Stimulated activated CD8-positive, alpha-beta memory T cell treated with anti-CD3 and anti-CD28 coated beads, Interleukin-15, amount 100 ng/mL, for 48 hours (primary cell): ENCODE data around the gene PRR7.
A peak's percentile ranks its signal among the peaks of the same experiment; 100 is the strongest.

ENCODE experiments used
- DNase-seq, 2 donors: peaks; one replicate each; pipeline ENCODE4 v3.0.0-alpha.2; 2020; ENCODE audit warnings: low read depth in 2 of 2

The PRR7 gene

DNA sequence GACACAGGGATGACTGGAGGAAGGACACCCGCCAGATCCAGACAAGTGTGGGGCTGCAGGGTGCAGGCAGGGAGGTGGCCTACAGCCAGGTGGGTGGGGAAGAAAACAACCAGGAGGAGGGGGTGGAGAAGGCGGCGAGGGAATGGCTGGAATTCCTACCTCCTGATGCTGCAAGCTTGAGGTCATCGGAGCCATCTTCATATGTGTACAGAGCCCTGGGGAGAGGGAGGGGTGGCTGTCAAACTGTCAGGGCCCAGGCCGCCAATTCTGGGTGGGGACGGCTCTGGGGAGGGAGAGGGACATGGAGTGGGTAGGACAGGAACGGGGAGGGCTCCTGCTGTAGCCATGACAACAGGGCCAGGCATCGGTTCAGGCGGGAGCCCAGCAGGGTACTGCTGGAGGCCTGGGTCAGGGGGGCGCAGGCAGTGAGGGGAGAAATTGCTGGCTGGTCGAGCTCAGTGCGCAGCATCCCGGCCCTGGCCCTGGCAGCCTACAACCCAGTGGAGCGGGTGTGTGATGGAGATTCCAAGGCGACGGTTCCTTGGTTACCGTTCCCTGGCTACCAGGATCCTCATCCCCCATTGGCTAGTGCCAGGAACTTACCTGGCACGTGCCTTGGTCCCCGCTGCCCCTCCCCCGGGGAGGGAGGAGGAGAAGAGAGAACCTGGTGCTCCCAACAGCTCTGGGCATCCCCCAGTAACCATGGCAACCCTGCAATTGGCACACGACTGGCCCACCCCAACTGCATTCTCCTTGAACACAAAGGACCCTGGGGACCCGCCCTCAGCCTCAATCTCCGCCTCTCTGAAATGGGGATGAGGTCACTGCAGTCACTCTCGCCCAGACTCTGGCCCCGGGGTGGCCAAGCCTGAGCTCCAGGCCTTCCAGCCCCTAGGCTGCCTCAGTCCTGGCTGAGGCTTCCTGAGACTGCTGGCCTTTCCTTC lies 22.3 kb downstream of the PRR7 start:
- no peak for DNase-seq

DNA sequence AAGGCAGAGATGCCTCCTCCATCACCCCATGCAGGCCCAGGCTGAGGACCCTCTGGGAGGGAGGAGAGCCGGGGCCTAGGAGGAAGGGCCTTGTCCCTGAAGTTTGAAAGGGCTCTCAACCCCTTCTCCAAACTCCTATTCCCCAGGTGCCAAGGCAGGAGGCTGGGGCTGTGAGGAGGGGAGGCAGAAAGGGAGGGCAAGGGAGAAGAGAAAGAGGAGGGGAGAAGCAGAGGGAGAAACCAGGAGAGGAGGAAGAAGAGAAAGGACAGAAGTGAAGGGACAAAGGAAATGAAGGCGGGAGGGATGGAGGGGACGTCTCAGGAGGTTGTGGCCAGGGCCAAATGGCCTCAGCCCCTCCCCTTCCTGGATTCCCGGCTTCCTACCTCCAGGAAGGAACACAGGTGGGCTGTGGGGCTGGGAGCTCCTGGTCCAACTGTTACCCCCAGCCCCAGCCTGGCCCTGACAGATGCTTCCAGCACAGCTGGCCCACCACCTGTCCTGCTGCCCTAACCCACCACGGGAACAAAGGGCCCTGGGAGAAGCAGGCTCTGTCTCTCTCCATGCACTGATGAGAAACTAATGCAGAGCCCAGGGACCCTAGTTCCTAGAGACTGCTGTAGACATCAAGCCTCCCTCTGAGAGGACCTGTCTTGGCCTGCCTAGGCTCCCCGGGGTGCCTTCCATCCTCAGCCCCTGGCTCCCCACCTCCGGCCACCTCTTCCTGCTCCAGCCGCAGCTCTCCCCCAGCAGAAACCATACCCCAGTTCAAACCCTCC lies 23.3 kb downstream of the PRR7 start:
- DNase-seq, result no peak

DNA sequence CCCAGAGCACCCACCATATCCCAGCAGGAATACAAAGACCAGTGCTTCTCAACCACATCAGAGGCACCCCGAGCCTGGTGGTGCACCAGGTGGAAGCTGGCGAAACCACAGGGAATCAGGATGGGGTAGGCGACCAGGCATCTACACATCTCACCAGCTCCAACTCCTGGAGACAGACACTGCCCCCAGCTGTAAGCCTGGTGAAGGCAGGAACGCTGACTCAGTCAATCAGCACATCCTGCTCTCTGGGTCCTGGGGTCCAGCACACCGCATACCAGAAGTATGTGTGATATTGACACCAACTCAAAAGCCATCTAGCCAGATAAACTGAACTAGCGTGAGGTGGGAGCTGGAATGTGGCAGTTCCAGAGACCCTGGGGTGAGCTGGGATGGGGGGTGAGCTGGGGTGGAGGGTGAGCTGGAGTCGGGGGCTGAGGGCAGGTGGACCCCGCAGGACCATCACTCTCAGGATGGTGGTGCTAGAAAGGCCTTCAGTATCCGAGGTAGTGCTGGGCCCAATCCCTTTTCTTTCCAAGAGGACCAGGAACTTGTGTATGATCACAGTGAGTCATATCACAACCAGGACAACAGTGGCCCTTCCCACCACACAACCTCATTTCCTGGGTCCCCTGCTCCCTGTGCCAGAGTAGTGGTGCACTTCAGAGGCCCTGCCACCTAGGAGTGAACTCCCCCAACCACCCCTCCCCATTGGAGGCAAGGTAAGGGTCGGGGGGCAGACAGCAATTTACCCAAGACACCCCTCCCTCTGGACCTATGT lies 24.3 kb downstream of the PRR7 start:
- DNase-seq, result no peak

DNA sequence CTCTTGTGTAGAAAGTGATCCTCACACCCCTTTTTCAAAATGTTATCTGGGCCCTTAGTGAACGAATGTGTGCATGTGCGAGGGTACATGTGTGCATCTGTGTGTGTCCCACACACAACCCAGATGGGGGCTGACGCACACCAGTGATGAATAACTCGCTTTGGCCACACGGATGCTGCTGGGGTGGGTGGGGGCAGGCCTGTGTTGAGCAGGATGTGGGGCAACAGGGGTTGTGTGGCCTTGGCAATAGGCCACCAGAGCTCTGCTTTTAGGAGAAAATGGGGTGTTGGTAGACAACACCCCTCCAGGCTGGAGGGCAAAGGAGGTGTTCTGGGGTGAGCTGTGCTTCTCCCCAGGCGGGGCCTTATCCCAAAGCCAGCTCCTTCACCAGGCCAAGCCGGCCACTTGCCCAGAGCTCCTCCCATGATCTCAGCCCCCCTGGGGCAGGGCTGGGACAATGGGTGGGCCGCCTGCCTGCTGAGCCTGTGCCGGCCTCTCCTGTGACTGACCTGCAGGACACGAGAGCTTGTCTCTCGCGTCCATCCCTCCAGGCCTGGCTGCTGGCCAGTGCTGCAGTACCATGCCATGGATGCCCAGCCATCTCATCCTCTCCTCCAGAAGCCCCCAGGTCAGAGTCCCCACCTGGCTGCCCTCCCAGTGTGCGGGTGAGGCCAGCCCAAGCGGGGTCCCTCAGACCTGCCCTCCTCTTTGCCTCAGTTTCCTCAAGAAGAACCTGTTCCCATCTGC lies 25.2 kb downstream of the PRR7 start:
- peak; percentile 66 to 68 for DNase-seq

DNA sequence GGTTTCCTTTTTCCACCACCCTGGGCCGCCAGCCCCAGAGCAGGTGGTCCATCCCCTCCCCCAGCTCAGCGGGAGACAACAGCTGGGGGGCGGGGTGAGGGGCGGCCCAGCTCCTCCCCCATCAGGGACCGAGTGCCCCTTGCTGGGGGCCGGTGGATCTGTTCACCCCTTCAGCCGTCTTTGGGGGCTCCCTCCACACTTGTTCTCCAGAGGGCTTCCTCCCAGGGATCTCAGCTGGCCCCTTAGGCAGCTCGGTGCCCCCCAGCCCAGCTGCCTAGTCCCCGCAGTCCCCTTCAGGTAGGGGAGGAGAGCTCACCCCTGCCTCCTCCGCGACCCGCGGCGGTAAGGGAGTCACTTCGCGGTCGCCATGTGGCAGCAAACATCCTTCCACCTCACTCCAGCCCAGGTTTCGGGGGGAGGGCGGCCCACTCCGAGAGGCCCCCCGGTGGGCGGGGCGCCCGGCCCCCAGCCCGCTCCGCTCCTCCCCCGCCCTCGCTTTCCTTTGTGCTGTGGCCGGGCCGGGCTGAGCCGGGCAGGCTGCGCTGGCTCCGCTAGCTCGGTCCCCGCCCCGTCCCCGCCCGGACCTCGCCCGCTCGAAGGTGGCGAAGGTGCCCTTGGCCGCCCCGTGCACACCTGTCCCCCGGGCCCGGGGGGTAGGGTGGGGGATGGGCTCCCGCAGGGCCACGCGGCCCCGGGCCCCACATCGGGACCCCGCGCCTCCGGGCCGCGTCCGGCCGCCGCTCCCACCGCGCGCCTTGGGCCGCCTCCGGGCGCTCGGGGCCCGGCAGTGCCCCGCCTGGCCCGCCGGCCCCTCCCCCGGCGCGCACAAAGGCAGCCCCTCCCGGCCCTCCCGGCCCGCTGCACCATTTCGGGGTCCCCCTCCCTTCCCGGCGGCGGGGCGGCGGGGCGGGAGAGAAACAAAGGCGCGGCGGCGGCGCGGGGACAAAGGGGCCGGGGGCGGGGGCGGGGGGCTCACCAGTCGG lies 26.1 kb downstream of the PRR7 start:
- DNase-seq, result peak; percentile 81 to 82

DNA sequence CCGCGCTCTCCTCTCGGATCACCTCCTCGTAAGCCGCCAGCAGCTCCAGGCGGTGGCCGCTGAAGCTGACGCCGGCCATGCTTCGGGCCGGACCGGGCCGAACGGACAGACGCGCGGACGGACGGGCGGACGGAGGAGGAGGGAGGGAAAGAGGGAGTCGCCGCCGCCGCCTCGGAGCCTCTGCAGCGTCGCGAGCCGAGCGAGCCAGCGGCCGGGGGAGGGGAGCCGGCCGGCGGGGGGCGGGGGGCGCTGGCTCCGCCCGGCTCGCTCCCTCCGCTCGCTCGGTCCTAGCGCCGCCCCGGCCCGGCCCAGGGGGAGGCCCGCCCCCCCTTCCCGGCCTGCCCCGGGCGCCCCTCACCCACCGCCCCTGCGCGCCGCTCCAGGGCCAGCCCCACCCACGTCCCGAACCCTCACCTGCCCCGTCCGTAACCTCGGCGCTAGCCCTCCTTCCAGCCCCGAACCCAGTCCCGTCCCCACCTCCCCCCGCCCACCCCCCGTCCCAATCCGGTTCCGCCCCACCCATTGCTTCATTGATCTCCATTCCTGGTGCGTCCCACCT lies 26.9 kb downstream of the PRR7 start, which contains the start of gene DBN1:
DBN1 (minus strand) TSS at position 192 of the 559 bp plus-strand sequence; CDS start at position 79, 113 bp downstream.
- peak in 1 of 2 donors; percentile 32 for DNase-seq

DNA sequence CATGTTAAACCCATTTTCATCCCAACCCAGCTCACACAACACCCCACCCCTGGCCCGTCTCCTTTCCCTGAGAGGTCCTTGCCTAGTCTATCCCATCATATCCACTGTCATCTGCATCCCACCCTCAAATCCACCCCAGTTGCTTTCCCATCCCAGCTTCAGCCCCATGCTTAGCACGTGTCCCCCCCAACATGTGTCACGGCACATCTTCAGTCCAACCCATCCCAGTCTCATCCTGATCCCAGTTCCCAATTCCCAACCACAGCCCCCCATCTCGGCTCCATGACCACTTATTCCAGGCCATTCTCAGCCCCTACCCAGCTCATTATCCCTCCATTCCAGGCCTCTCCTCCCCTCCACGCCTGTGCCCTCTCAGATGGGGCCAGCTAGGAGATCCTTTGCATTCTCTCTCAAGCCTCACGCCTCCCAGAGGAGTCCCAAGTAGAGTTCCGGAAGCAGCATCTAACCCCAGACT lies 27.4 kb downstream of the PRR7 start:
- DNase-seq, result no peak

DNA sequence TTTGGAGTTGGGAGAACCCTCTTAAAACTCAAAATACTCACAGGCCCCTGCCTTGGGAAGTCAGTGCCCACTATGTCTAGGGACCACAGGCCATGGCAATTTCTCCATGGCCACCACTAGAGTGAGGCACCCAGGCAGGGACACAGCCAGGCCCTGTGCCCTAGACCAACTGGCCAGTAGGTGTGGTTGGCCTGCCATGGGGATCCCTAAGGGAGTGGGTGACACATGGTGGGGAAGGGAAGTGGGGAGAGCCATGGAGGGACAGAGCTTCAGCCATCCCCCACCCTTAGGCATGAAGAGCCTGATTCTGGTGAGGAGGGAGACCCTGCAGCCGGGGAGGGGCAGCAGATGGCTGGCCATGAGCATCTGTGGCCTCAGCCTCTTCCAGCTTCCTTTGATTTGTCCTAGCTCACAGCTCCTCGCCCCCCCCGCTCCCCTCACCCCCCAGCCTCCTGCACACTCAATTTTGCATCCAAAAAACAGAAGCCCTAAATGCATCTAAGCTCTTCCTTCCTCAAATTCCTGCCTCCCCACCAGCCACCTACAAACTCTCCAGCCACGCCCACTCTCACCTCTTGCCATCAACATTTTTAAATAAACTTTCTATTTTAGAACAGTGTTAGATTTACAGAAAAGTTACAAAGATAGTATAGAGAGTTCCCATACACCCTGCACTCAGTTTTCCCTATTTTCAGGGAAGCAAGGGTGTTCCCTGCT lies 28.4 kb downstream of the PRR7 start:
- no peak for DNase-seq

DNA sequence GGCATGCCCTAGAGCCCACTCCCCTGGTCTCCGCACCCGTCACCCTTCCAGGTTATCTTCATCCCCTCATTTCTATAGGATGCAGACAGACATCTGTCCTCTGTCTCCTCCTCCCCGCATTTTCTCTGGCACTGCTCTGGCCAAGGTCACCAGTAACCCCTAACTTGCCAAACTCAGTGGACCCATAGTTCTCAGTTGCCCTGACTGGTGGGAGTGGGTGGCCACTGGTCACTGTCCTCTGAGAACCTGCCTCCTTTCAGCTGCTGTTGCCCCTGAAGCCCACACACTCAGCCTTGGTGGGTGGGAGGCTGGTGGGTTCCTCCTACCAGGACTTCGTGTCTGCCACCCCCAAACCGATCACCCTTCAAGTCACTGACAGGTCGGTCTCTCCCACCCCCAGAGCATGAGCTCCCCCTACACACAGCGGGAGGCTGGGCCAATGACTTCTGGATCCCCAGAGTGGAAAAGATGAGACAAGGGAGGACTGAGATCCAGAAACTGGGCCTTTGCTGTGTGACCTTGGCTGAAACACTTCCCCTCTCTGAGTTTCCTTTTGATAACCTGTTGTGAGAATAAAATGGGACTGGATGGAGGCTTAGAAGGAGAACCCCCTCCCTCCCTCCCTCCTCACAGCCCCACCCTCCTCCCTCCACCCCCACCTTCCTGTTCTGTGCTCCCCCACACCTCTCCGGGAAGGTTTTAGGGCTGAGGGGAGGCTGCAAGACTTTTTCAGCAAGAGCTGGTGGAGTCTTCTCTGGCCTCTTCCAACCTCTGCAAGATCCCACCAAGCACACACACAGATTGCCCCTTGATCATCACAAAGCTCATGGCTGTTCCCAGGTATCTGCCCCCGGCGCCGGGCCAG lies 29.2 kb downstream of the PRR7 start:
- peak in 1 of 2 donors; percentile 17 for DNase-seq

DNA sequence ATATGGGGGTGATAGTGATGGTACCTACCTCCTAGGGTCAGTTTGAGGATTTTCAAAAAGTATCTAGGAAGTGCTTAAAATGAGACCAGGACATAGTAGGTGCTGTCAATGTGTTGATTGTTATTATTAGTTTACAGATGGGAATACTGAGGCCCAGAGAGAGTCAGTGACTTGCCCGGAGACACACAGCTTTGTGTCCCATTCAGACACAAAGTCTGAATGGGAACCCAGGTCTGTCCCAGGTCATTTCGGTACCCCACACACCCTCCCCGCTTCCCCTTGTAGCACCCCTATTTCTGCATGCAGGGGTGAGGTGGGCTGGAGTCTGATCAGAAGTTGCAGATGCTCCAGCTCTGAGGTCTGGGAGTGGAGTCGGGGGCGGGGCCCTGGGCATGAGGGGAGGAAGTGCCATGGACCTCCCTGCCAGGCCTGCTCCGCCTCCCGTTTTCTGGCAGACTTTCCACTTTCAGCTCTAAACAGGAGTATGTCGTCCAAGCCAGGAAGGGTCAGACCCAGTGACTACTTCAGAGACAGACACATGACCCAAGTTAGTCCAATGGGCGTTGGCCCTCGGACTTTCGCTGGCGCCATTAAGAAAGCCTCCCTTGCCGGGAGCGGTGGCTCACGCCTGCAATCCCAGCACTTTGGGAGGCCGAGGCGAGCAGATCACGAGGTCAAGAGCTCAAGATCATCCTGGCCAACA lies 30.1 kb downstream of the PRR7 start:
- DNase-seq, result no peak

DNA sequence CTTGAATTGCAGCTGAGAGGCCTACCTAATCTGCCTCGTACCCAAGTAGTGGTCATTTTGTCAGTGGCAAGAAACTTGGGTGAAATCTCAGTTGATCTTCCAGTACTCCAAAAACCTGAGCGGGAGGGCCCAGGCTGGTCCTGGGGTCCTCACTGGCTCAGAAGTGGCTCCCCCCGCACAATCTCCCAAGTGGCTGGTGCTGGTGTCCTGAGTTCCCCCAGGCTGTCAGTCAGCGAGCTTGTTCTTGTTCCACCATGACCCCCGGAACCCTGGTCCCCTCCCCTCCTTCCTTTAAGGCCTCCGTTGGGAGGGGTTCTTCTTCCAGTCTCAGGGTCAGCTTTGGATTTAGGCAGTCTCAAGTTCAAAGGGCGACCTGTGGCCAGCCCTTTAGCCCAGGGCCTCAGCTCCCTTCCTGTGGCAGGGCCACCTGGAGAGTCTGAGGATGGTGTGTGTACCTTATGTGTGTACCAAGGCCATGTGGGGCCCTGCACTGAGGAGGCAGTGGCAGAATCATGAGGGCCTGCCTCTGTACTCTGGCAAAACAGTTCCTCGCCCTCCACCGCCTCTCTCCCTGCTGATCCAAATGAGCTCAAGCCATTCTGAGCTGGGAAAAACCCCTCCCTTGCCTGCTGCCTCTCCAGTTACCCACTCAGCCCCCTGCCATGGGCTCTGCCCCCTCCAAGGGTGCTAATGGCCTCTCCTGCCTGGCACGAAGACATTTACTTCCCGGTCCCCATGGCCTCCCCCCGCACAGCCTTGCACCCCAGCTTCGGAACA lies 31.3 kb downstream of the PRR7 start:
- no peak for DNase-seq

DNA sequence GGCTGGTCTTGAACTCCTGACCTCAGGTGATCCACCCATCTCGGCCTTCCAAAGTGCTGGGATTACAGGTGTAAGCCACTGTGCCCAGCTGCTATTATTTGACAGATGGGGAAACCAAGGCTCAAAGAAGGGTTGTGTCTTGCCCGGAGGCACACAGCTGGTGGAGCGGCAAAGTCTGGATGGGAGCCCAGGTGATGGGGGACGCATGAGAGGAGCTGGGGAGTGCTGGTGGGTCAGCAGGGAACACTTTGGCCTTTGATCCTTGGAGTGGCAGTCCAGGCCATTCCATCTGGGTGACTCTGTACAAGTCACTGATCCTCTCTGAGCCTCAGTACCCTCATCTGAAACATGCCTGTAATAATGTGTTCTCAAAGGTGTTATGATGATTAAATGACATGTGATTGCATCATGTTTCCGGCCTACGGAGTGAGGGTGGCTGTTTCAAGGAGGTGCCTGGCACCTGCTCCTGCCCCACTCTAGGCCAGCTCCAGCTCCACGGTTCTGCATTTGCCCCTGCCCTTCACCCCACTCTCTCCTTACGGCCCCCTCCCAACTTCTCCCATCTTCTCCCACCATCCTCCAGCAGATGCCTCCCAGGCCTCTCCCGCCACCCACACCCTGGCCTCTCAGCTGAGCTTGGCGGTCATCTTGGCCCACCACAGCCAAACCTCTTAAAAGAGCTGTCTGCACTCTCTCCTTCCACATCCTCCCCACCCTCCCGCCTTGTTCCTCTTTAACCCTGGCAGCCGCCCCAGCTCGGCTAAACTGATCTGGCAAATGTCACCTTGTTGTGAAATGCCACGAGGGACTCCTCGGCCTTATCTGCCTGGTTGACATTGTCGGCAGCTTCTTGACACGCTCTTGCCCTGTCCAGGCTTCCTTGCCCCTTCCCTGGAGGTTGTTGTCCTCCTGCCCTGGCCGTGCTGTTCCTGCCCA lies 32.4 kb downstream of the PRR7 start:
- DNase-seq, result peak in 1 of 2 donors; percentile 31

DNA sequence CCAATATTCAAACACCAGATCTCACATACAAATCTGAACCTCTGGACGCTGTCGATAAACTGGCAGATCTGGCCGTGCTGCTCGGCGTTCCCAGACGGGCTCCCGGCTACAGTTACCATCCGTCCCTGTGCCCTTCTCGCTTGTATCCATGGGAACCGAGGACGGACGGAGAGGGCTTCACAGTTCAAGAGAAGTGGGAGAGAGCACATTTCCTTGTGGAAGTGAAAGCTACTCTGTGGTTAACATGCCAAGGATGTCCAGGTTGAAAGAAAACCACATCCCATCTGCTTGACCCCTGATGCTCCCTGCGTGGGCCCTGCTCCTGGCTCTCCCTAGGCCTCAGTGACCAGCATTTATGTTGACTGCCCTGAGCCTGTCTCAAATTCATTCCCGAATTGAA lies 33.2 kb downstream of the PRR7 start:
- DNase-seq, result no peak

DNA sequence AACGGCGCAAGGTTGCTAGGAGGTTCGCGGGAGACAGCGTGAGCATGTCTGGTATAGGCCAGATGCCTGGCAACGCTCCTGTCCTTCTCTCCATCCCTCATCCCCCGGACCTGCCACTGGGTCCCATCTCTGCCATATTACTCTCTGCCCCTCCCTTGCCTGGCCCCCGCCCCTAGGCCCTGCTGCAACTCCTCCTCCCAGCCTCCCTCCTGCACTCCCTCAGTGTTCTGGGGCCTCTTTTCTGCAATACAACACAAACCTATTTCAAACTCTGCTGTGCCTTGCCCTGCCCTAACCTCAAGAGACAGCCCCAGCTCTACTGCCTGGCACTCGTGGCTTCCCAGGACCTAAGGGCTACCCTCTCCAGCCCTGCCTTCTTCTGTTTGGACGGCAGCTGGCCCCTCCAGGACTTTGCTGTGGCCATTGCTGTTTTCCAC lies 35.8 kb downstream of the PRR7 start:
- no peak for DNase-seq

DNA sequence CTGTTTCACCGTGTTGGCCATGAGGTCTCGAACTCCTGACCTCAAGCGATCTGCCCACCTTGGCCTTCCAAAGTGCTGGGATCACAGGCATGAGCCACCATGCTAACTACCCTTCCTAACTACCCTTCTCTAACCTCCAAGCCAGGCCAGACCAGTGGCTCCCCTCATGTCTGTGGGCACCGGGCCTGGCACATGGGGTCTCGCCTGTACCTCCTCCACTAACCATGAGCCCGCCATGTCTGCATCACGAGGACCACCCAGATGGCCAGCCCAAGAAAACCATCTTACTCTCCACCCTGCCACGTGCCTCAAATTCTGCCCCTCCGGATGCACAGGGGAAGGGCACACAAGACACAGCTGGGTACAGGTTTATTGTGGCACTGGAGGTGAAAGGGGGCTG lies 36.4 kb downstream of the PRR7 start:
- no peak for DNase-seq
